C4-2B (cell line): ENCODE measurements around the gene DPP6.

ENCODE experiments used
- ZFX ChIP-seq: fragments of 450-650 bp; IDR thresholded peaks from 2 replicates; pipeline ENCODE4 v1.6.1; 2017
- TF ChIP-seq, protein P1 (sequence below): fragments of 450-650 bp; conservative IDR thresholded peaks from 2 replicates; pipeline ENCODE4 v1.5.1; 2017; ENCODE audit warnings: mild to moderate bottlenecking

GRCh38 chr7:154777908-154778307 lies 725.7 kb downstream of the DPP6 start:
- TF ChIP-seq, protein P1, sequence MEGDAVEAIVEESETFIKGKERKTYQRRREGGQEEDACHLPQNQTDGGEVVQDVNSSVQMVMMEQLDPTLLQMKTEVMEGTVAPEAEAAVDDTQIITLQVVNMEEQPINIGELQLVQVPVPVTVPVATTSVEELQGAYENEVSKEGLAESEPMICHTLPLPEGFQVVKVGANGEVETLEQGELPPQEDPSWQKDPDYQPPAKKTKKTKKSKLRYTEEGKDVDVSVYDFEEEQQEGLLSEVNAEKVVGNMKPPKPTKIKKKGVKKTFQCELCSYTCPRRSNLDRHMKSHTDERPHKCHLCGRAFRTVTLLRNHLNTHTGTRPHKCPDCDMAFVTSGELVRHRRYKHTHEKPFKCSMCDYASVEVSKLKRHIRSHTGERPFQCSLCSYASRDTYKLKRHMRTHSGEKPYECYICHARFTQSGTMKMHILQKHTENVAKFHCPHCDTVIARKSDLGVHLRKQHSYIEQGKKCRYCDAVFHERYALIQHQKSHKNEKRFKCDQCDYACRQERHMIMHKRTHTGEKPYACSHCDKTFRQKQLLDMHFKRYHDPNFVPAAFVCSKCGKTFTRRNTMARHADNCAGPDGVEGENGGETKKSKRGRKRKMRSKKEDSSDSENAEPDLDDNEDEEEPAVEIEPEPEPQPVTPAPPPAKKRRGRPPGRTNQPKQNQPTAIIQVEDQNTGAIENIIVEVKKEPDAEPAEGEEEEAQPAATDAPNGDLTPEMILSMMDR, result no peak
- no peak for TF ChIP-seq ZFX
